DOHH2 (cell line): ENCODE results near the gene MLXIP.

Source experiments
- EZH2phosphoT487 ChIP-seq: fragments of 200-600 bp; sonication (generic); IDR thresholded peaks from 2 replicates; pipeline ENCODE4 v1.6.1; 2017; ENCODE audit warnings: borderline replicate concordance, mild to moderate bottlenecking, antibody characterized with exemption, low read length, moderate library complexity, mixed read lengths
- TF ChIP-seq, protein P1 (sequence below): fragments of 200-600 bp; sonication (generic); IDR thresholded peaks from one replicate; pipeline ENCODE4 v1.5.1; 2014; ENCODE audit warnings: antibody characterized with exemption, mild to moderate bottlenecking, low read depth, low read length; ENCODE audit not compliant: poor library complexity, severe bottlenecking

GRCh38 chr12:122054842-122055520 is 23.6 kb upstream of the MLXIP start:
- TF ChIP-seq, protein P1, sequence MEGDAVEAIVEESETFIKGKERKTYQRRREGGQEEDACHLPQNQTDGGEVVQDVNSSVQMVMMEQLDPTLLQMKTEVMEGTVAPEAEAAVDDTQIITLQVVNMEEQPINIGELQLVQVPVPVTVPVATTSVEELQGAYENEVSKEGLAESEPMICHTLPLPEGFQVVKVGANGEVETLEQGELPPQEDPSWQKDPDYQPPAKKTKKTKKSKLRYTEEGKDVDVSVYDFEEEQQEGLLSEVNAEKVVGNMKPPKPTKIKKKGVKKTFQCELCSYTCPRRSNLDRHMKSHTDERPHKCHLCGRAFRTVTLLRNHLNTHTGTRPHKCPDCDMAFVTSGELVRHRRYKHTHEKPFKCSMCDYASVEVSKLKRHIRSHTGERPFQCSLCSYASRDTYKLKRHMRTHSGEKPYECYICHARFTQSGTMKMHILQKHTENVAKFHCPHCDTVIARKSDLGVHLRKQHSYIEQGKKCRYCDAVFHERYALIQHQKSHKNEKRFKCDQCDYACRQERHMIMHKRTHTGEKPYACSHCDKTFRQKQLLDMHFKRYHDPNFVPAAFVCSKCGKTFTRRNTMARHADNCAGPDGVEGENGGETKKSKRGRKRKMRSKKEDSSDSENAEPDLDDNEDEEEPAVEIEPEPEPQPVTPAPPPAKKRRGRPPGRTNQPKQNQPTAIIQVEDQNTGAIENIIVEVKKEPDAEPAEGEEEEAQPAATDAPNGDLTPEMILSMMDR: no peak
- TF ChIP-seq EZH2phosphoT487: no peak
